Neutrophil (primary cell): Measurements from ENCODE around the gene ADAMTS17.

Experiments used
- H3K27ac ChIP-seq: fragments of 200-600 bp; sonication (generic); 2 replicates; pipeline ENCODE4 v1.5.1; 2016; ENCODE audit warnings: mild to moderate bottlenecking, moderate library complexity
- H3K27me3 ChIP-seq: fragments of 200-600 bp; sonication (generic); 2 replicates; pipeline ENCODE4 v1.6.0; 2016; ENCODE audit warnings: mild to moderate bottlenecking
- H3K36me3 ChIP-seq: fragments of 200-600 bp; sonication (generic); 2 replicates; pipeline ENCODE4 v1.5.1; 2017
- H3K4me1 ChIP-seq, 2 experiments: fragments of 200-600 bp in 1 of 2; sonication (generic) in 1 of 2; 1 replicate in 1 of 2; 2 replicates in 1 of 2; pipeline versions ENCODE4 v1.5.1 to v1.6.1; 2013 to 2016; ENCODE audit warnings: low read depth in 1 of 2, low read length in 1 of 2, mild to moderate bottlenecking in 1 of 2, moderate library complexity in 1 of 2; ENCODE audit not compliant: control insufficient read depth in 1 of 2, insufficient read depth in 1 of 2
- H3K4me3 ChIP-seq, 2 experiments: fragments of 200-600 bp in 1 of 2; sonication (generic) in 1 of 2; 1 replicate in 1 of 2; 2 replicates in 1 of 2; pipeline ENCODE4 v1.5.1; 2013 to 2016; ENCODE audit warnings: low read depth in 1 of 2, low read length in 1 of 2, mild to moderate bottlenecking in 1 of 2, moderate library complexity in 1 of 2
- H3K9me3 ChIP-seq: fragments of 200-600 bp; sonication (generic); 2 replicates; pipeline ENCODE4 v1.5.1; 2016
- CTCF ChIP-seq: fragments of 200-600 bp; sonication (generic); IDR thresholded peaks from 2 replicates; pipeline ENCODE4 v1.5.1; 2016; ENCODE audit warnings: antibody characterized with exemption

The ADAMTS17 gene

GRCh38 chr15:99943466-99943865 lies 398.3 kb downstream of the ADAMTS17 start:
- no peak for TF ChIP-seq CTCF

GRCh38 chr15:99932676-99933402 lies 408.9 kb downstream of the ADAMTS17 start:
- H3K36me3 ChIP-seq, result no peaks in the 10 kb centered on the region
- no peak for TF ChIP-seq CTCF
- no peaks in the 10 kb centered on the region for H3K9me3 ChIP-seq
- peaks cover 4 to 6% of the 10 kb centered on the region in 2 experiments for H3K4me1 ChIP-seq
- H3K4me3 ChIP-seq, result no peak overlapping the region
- H3K27me3 ChIP-seq, result peaks cover 56% of the 10 kb centered on the region
- H3K27ac ChIP-seq, result no peak overlapping the region

More at GRCh38 chr15:99943466-99943865, 398.3 kb downstream of the ADAMTS17 start:
- no peaks in the 10 kb centered on the region for H3K9me3 ChIP-seq
- H3K4me1 ChIP-seq, result no peaks in the 10 kb centered on the region
- no peak overlapping the region for H3K27ac ChIP-seq
- no peaks in the 10 kb centered on the region for H3K36me3 ChIP-seq
- no peak overlapping the region for H3K4me3 ChIP-seq
- H3K27me3 ChIP-seq, result no peaks in the 10 kb centered on the region

- Histone ChIP-seq H3K36me3 (no peaks in the 10 kb centered on the region), H3K4me3 (no peak overlapping the region), H3K27me3 (peaks cover 53% of the 10 kb centered on the region), H3K9me3 (no peaks in the 10 kb centered on the region), H3K27ac (no peak overlapping the region), H3K4me1 (peaks cover 4 to 6% of the 10 kb centered on the region in 2 experiments)
- TF ChIP-seq CTCF, result no peak
These were observed 409.8 kb downstream of the ADAMTS17 start for GRCh38 chr15:99931703-99932603.

GRCh38 chr15:99930696-99931095 lies 411.1 kb downstream of the ADAMTS17 start:
- no peaks in the 10 kb centered on the region for H3K36me3 ChIP-seq
- H3K9me3 ChIP-seq, result no peaks in the 10 kb centered on the region
- peaks cover 55% of the 10 kb centered on the region for H3K27me3 ChIP-seq
- H3K27ac ChIP-seq, result no peak overlapping the region
- peaks cover 7 to 10% of the 10 kb centered on the region in 2 experiments for H3K4me1 ChIP-seq
- no peak overlapping the region for H3K4me3 ChIP-seq
- no peak for TF ChIP-seq CTCF

GRCh38 chr15:99929266-99929665 lies 412.5 kb downstream of the ADAMTS17 start:
- H3K36me3 ChIP-seq, result no peaks in the 10 kb centered on the region
- H3K4me3 ChIP-seq, result no peak overlapping the region
- H3K27me3 ChIP-seq, result peaks cover 57% of the 10 kb centered on the region
- H3K9me3 ChIP-seq, result no peaks in the 10 kb centered on the region
- TF ChIP-seq CTCF, result no peak
- H3K4me1 ChIP-seq, result peaks cover 7 to 10% of the 10 kb centered on the region in 2 experiments
- no peak overlapping the region for H3K27ac ChIP-seq
